ENCODE data around the gene POLN. TPM values are rescaled to one million over a fixed set of nuclear protein-coding genes. Genes with fewer than 3 reads are reported as not detected.
"Not testable (repeated sequence)": the region's sequence is repeated elsewhere in the genome, so short reads cannot be mapped to it uniquely, and the experiment has no call there.

POLN gene
- total RNA-seq, 1 experiment from 2014 or later = 0.26 TPM

- Histone ChIP-seq H3K4me2 (ENCODE audit: low read length) (no peak overlapping the region), H3K27me3 (ENCODE audit: low read length) (no peaks in the 10 kb centered on the region), H2AFZ (ENCODE audit: low read length) (no peak overlapping the region), H3K9ac (ENCODE audit: low read length) (no peak overlapping the region), H3K27ac (ENCODE audit: low read length) (no peak overlapping the region), H3K4me3 (ENCODE audit: low read length) (no peak overlapping the region), H3K9me3 (ENCODE audit: low read length) (no peaks in the 10 kb centered on the region), H3K36me3 (ENCODE audit: low read depth, low read length) (no peaks in the 10 kb centered on the region), H3K9me2 (replicated peaks; ENCODE audit: low read length) (no peaks in the 10 kb centered on the region), H3K4me1 (ENCODE audit: insufficient read depth, low read length) (no peaks in the 10 kb centered on the region), H4K20me1 (ENCODE audit: low read length) (no peaks in the 10 kb centered on the region), H3F3A (ENCODE audit: low read length, unreplicated experiment) (no peaks in the 10 kb centered on the region), H3K79me2 (ENCODE audit: low read length) (no peaks in the 10 kb centered on the region)
- no TSS peak for BruUV-seq (replicated peaks)
- TF ChIP-seq EZH2phosphoT487 (IDR thresholded peaks at IDR 0.05; ENCODE audit: borderline replicate concordance, low read length) (no peak), CTCF (conservative IDR thresholded peaks at IDR 0.05; ENCODE audit: low read depth, low read length) (no peak), EZH2 (IDR thresholded peaks at IDR 0.05; ENCODE audit: low read length, unreplicated experiment) (no peak)
- ATAC-seq = no peak
- DNase-seq = no peak
- ChIA-PET CTCF (no interaction called here), POLR2A (ENCODE audit: unreplicated experiment) (no interaction called here)
- intact Hi-C loops (cut with micrococcal nuclease) = no loop called here
Measured at GRCh38 chr4:2277956-2278355, 36.0 kb upstream of the POLN start.

- ATAC-seq (no peak), DNase-seq (no peak)
- Histone ChIP-seq H2AFZ (ENCODE audit: low read length) (no peak overlapping the region), H3K4me3 (ENCODE audit: low read length) (no peak overlapping the region), H3K4me2 (ENCODE audit: low read length) (no peak overlapping the region), H3K27ac (ENCODE audit: low read length) (no peak overlapping the region), H3F3A (ENCODE audit: low read length, unreplicated experiment) (no peaks in the 10 kb centered on the region), H3K9me3 (ENCODE audit: low read length) (no peaks in the 10 kb centered on the region), H3K9me2 (replicated peaks; ENCODE audit: low read length) (no peaks in the 10 kb centered on the region), H3K36me3 (ENCODE audit: low read depth, low read length) (no peaks in the 10 kb centered on the region), H3K79me2 (ENCODE audit: low read length) (no peaks in the 10 kb centered on the region), H3K27me3 (ENCODE audit: low read length) (no peaks in the 10 kb centered on the region), H3K9ac (ENCODE audit: low read length) (no peak overlapping the region), H4K20me1 (ENCODE audit: low read length) (no peaks in the 10 kb centered on the region), H3K4me1 (ENCODE audit: insufficient read depth, low read length) (no peaks in the 10 kb centered on the region)
- ChIA-PET CTCF (no interaction called here), POLR2A (ENCODE audit: unreplicated experiment) (no interaction called here)
- intact Hi-C loops (cut with micrococcal nuclease) = no loop called here
- no TSS peak for BruUV-seq (replicated peaks)
- TF ChIP-seq CTCF (conservative IDR thresholded peaks at IDR 0.05; ENCODE audit: low read depth, low read length) (no peak), EZH2phosphoT487 (IDR thresholded peaks at IDR 0.05; ENCODE audit: borderline replicate concordance, low read length) (no peak), EZH2 (IDR thresholded peaks at IDR 0.05; ENCODE audit: low read length, unreplicated experiment) (no peak)
Measured at GRCh38 chr4:2276581-2277325, 34.8 kb upstream of the POLN start.

GRCh38 chr4:2275546-2276251, 33.8 kb upstream of the POLN start:
- ChIA-PET POLR2A (ENCODE audit: unreplicated experiment) (no interaction called here), CTCF (no interaction called here)
- Histone ChIP-seq H3K4me3 (ENCODE audit: low read length) (no peak overlapping the region), H3K27me3 (ENCODE audit: low read length) (no peaks in the 10 kb centered on the region), H3K27ac (ENCODE audit: low read length) (no peak overlapping the region), H4K20me1 (ENCODE audit: low read length) (no peaks in the 10 kb centered on the region), H3F3A (ENCODE audit: low read length, unreplicated experiment) (no peaks in the 10 kb centered on the region), H2AFZ (ENCODE audit: low read length) (no peak overlapping the region), H3K9ac (ENCODE audit: low read length) (no peak overlapping the region), H3K9me2 (replicated peaks; ENCODE audit: low read length) (no peaks in the 10 kb centered on the region), H3K79me2 (ENCODE audit: low read length) (no peaks in the 10 kb centered on the region), H3K36me3 (ENCODE audit: low read depth, low read length) (no peaks in the 10 kb centered on the region), H3K9me3 (ENCODE audit: low read length) (no peaks in the 10 kb centered on the region), H3K4me1 (ENCODE audit: insufficient read depth, low read length) (no peaks in the 10 kb centered on the region), H3K4me2 (ENCODE audit: low read length) (no peak overlapping the region)
- ATAC-seq = no peak
- TF ChIP-seq EZH2 (IDR thresholded peaks at IDR 0.05; ENCODE audit: low read length, unreplicated experiment) (no peak), EZH2phosphoT487 (IDR thresholded peaks at IDR 0.05; ENCODE audit: borderline replicate concordance, low read length) (no peak), CTCF (conservative IDR thresholded peaks at IDR 0.05; ENCODE audit: low read depth, low read length) (no peak)
- DNase-seq = no peak
- intact Hi-C loops (cut with micrococcal nuclease) = no loop called here
- BruUV-seq (replicated peaks) = no TSS peak

GRCh38 chr4:2275044-2275397, 33.1 kb upstream of the POLN start:
- BruUV-seq (replicated peaks); H3F3A ChIP-seq (ENCODE audit: low read length, unreplicated experiment); H3K27me3 ChIP-seq (ENCODE audit: low read length); CTCF ChIA-PET; H3K9ac ChIP-seq (ENCODE audit: low read length); H3K79me2 ChIP-seq (ENCODE audit: low read length); H2AFZ ChIP-seq (ENCODE audit: low read length); DNase-seq; H3K4me1 ChIP-seq (ENCODE audit: insufficient read depth, low read length); H3K36me3 ChIP-seq (ENCODE audit: low read depth, low read length); H3K9me2 ChIP-seq (replicated peaks; ENCODE audit: low read length); ATAC-seq; intact Hi-C loops (cut with micrococcal nuclease); H3K27ac ChIP-seq (ENCODE audit: low read length); H3K4me2 ChIP-seq (ENCODE audit: low read length); H4K20me1 ChIP-seq (ENCODE audit: low read length); H3K4me3 ChIP-seq (ENCODE audit: low read length); H3K9me3 ChIP-seq (ENCODE audit: low read length); POLR2A ChIA-PET (ENCODE audit: unreplicated experiment): not testable (repeated sequence)

All from PC-3 (cell line).